CD4-positive, alpha-beta memory T cell (primary cell): ENCODE results near the gene TPSG1. TPM values are rescaled to one million over a fixed set of nuclear protein-coding genes. Genes with fewer than 3 reads are reported as not detected.

Source experiments
- CTCF ChIA-PET: fragments of 350-600 bp; sonication (Branson Sonifier 250); formaldehyde crosslinking; loops from one replicate; lab custom pipeline; 2021; ENCODE audit warnings: inconsistent platforms; ENCODE audit not compliant: partially characterized antibody; lab: Charles Lee
- POLR2A ChIA-PET: fragments of 350-600 bp; sonication (Branson Sonifier 250); formaldehyde crosslinking; loops from one replicate; lab custom pipeline; 2021; ENCODE audit not compliant: partially characterized antibody; lab: Charles Lee
- DNase-seq, 5 donors: peaks; one replicate each; pipeline versions ENCODE4 v3.0.0 to v3.0.0-alpha.2; 2020 to 2022; ENCODE audit warnings: mixed read lengths in 1 of 5
- H3K27ac ChIP-seq: one replicate; pipeline ENCODE4 v1.7.0; 2013; ENCODE audit warnings: low read depth, low read length
- H3K27me3 ChIP-seq: 2 replicates; pipeline ENCODE4 v1.7.0; 2013; ENCODE audit warnings: mild to moderate bottlenecking, low read length, moderate library complexity; ENCODE audit not compliant: insufficient read depth
- H3K36me3 ChIP-seq: 2 replicates; pipeline ENCODE4 v1.7.0; 2013; ENCODE audit warnings: mild to moderate bottlenecking, low read length, moderate library complexity; ENCODE audit not compliant: insufficient read depth
- H3K4me1 ChIP-seq: 2 replicates; pipeline ENCODE4 v1.7.0; 2013; ENCODE audit warnings: mild to moderate bottlenecking, low read length, moderate library complexity; ENCODE audit not compliant: insufficient read depth
- H3K4me3 ChIP-seq, 2 donors: one replicate each; pipeline ENCODE4 v1.7.0; 2013; ENCODE audit warnings: low read length in 2 of 2, mild to moderate bottlenecking in 1 of 2
- H3K9me3 ChIP-seq, 2 donors: one replicate each; pipeline ENCODE4 v1.7.0; 2013; ENCODE audit warnings: low read length in 2 of 2, control low read depth in 1 of 2; ENCODE audit not compliant: control insufficient read depth in 1 of 2
- H3K27ac Mint-ChIP-seq, 7 donors: one replicate each; pipeline ENCODE4 v1.8.0; 2020 to 2021; ENCODE audit warnings: mixed read lengths in 7 of 7, mild to moderate bottlenecking in 6 of 7, inconsistent platforms in 3 of 7, moderate library complexity in 3 of 7
- H3K27me3 Mint-ChIP-seq, 2 donors: one replicate each; pipeline ENCODE4 v1.8.0; 2020 to 2021; ENCODE audit warnings: mixed read lengths in 2 of 2
- H3K36me3 Mint-ChIP-seq, 2 donors: one replicate each; pipeline ENCODE4 v1.8.0; 2020 to 2021; ENCODE audit warnings: mixed read lengths in 2 of 2, inconsistent platforms in 1 of 2, mild to moderate bottlenecking in 1 of 2
- H3K4me1 Mint-ChIP-seq, 4 donors: one replicate each; pipeline ENCODE4 v1.8.0; 2020 to 2021; ENCODE audit warnings: mixed read lengths in 4 of 4, mild to moderate bottlenecking in 1 of 4
- H3K4me3 Mint-ChIP-seq, 8 donors: one replicate each; pipeline ENCODE4 v1.8.0; 2020 to 2021; ENCODE audit warnings: mixed read lengths in 8 of 8, mild to moderate bottlenecking in 7 of 8, moderate library complexity in 6 of 8, inconsistent platforms in 3 of 8
- H3K9me3 Mint-ChIP-seq, 8 donors: one replicate each; pipeline ENCODE4 v1.8.0; 2020 to 2021; ENCODE audit warnings: mixed read lengths in 8 of 8, mild to moderate bottlenecking in 5 of 8, inconsistent platforms in 3 of 8, moderate library complexity in 1 of 8
- intact Hi-C: fragments of 100-400 bp; cut with micrococcal nuclease; formaldehyde crosslinking; loops from one replicate; pipeline ENCODE4 v1.15.1; 2023
- polyA plus RNA-seq, 2 donors: library from polyadenylated mRNA; unstranded; fragments of 300-500 nt; fragmentation: Illumina TruSeq; gene quantifications; one replicate each; pipeline ENCODE4 v1.2.3, GENCODE V29; 2021
- total RNA-seq, 2 experiments: library from RNA; stranded (reverse); gene quantifications; one replicate each; pipeline ENCODE4 v1.2.3, GENCODE V29; 2021

TPSG1 gene
- total and polyA plus RNA-seq, 4 experiments from 2014 or later, result not detected

- no peak overlapping the region for H3K4me3 ChIP-seq
- Mint-ChIP-seq H3K27me3 (peaks cover under 1 to 2% of the 10 kb centered on the region in 2 donors), H3K9me3 (no peaks in the 10 kb centered on the region), H3K27ac (no peak overlapping the region), H3K36me3 (no peaks in the 10 kb centered on the region), H3K4me1 (no peaks in the 10 kb centered on the region), H3K4me3 (no peak overlapping the region)
- H3K36me3 ChIP-seq, result no peaks in the 10 kb centered on the region
- ChIA-PET POLR2A (no interaction called here), CTCF (no interaction called here)
- no peak for DNase-seq
- H3K27me3 ChIP-seq, result no peaks in the 10 kb centered on the region
- no peaks in the 10 kb centered on the region for H3K4me1 ChIP-seq
- no peak overlapping the region for H3K27ac ChIP-seq
- intact Hi-C loops, result no loop called here
- no peaks in the 10 kb centered on the region for H3K9me3 ChIP-seq
Measured at GRCh38 chr16:1175566-1176279, 49.3 kb downstream of the TPSG1 start.

GRCh38 chr16:1174477-1175357, 50.4 kb downstream of the TPSG1 start:
- Histone ChIP-seq H3K4me1 (no peaks in the 10 kb centered on the region), H3K9me3 (no peaks in the 10 kb centered on the region), H3K4me3 (no peak overlapping the region), H3K36me3 (no peaks in the 10 kb centered on the region), H3K27ac (no peak overlapping the region), H3K27me3 (no peaks in the 10 kb centered on the region)
- Mint-ChIP-seq H3K4me3 (no peak overlapping the region), H3K27ac (no peak overlapping the region), H3K27me3 (peaks cover 4% of the 10 kb centered on the region in 2 donors), H3K36me3 (no peaks in the 10 kb centered on the region), H3K4me1 (no peaks in the 10 kb centered on the region), H3K9me3 (no peaks in the 10 kb centered on the region)
- ChIA-PET POLR2A (no interaction called here), CTCF (no interaction called here)
- intact Hi-C loops, result no loop called here
- no peak for DNase-seq

DNA sequence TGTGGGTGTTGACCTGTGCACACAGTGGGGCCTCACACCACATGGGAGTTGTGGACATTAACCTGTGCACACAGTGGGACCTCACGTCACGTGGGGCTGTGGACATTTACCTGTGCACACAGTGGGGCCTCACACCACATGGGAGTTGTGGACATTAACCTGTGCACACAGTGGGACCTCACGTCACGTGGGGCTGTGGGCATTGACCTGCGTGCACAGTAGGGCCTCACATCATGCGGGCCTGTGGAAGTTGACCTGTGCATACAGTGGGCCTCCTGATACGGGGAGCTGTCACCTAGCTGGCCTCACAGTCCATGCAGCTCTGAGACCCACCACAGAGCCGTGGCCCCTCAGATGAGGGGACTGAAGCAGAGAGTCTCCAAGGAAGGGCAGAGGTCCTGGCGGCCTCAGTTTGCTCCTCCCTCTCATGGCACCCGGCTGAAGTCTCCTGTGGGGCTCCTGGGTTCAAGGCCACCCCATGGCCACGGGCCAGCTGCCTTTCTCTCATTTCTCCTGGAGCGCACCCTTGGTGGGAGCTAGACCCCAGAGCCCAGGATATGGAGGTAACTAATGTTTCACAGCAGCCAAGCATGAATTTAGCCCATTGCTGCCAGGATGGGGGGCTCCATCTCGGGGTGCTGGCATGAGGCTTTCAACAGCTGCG, 51.1 kb downstream of the TPSG1 start:
- H3K4me3 Mint-ChIP-seq, result no peak overlapping the region
- H3K4me1 ChIP-seq, result no peaks in the 10 kb centered on the region
- DNase-seq, result no peak
- H3K4me3 ChIP-seq, result no peak overlapping the region
- no peaks in the 10 kb centered on the region for H3K4me1 Mint-ChIP-seq
- no peaks in the 10 kb centered on the region for H3K36me3 ChIP-seq
- H3K27me3 ChIP-seq, result no peaks in the 10 kb centered on the region
- no peak overlapping the region for H3K27ac Mint-ChIP-seq
- H3K27ac ChIP-seq, result no peak overlapping the region
- POLR2A ChIA-PET, result no interaction called here
- peaks cover 4% of the 10 kb centered on the region in 2 donors for H3K27me3 Mint-ChIP-seq
- intact Hi-C loops, result no loop called here
- H3K9me3 Mint-ChIP-seq, result no peaks in the 10 kb centered on the region
- H3K36me3 Mint-ChIP-seq, result no peaks in the 10 kb centered on the region
- CTCF ChIA-PET, result no interaction called here
- no peaks in the 10 kb centered on the region for H3K9me3 ChIP-seq

DNA sequence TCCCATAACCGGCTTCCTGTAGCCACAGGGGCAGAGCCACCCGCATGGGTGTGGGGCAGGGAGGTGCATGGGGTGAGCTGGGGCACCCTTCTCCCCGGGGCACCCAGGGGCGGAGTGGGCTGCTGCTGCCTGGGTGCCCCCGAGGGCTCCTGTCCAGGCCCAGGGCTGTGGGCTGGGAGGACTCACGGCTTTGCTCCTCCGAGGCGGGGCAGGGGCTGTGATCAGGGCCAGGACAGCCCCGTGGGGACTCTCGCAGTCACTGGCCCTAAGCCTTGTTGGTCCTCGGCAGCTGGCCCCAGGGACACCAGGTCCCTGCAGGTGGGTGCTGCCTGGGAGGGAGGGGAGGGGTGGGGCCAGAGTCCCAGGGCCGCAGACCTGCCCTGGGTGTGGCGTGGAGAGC, 52.4 kb downstream of the TPSG1 start:
- intact Hi-C loops, result no loop called here
- H3K4me3 Mint-ChIP-seq, result no peak overlapping the region
- H3K9me3 Mint-ChIP-seq, result no peaks in the 10 kb centered on the region
- H3K36me3 ChIP-seq, result no peaks in the 10 kb centered on the region
- no peaks in the 10 kb centered on the region for H3K27me3 ChIP-seq
- no peak overlapping the region for H3K4me3 ChIP-seq
- H3K27ac ChIP-seq, result no peak overlapping the region
- POLR2A ChIA-PET, result no interaction called here
- no peaks in the 10 kb centered on the region for H3K4me1 Mint-ChIP-seq
- H3K4me1 ChIP-seq, result no peaks in the 10 kb centered on the region
- DNase-seq, result no peak
- H3K27me3 Mint-ChIP-seq, result peaks cover 4% of the 10 kb centered on the region in 2 donors
- CTCF ChIA-PET, result no interaction called here
- H3K9me3 ChIP-seq, result no peaks in the 10 kb centered on the region
- H3K27ac Mint-ChIP-seq, result no peak overlapping the region
- no peaks in the 10 kb centered on the region for H3K36me3 Mint-ChIP-seq

GRCh38 chr16:1171854-1172428, 53.1 kb downstream of the TPSG1 start:
- no peak overlapping the region for H3K27ac Mint-ChIP-seq
- Histone ChIP-seq H3K4me3 (no peak overlapping the region), H3K4me1 (no peaks in the 10 kb centered on the region), H3K36me3 (no peaks in the 10 kb centered on the region), H3K9me3 (no peaks in the 10 kb centered on the region), H3K27ac (no peak overlapping the region), H3K27me3 (no peaks in the 10 kb centered on the region)
- ChIA-PET POLR2A (no interaction called here), CTCF (no interaction called here)
- no peak for DNase-seq
- intact Hi-C loops, result no loop called here
- H3K9me3 Mint-ChIP-seq, result no peaks in the 10 kb centered on the region
- H3K27me3 Mint-ChIP-seq, result peaks cover 4% of the 10 kb centered on the region in 2 donors
- H3K4me3 Mint-ChIP-seq, result no peak overlapping the region
- no peaks in the 10 kb centered on the region for H3K4me1 Mint-ChIP-seq
- no peaks in the 10 kb centered on the region for H3K36me3 Mint-ChIP-seq

Other genes starting within 250 kb of the TPSG1 start
- 1 to 10 TPM; 3.1 to 3.4 TPM for gene SOX8, start 243.5 kb downstream of the TPSG1 start, total RNA-seq
- 1 to 10 TPM in 1 of 2 donors, under 1 TPM in 1; 0.47 to 1.6 TPM for gene SOX8, start 243.5 kb downstream of the TPSG1 start, polyA plus RNA-seq
- not detected for gene SSTR5, start 152.5 kb downstream of the TPSG1 start, total RNA-seq
- gene SSTR5, start 152.5 kb downstream of the TPSG1 start, polyA plus RNA-seq, result not detected
- gene C1QTNF8, start 129.0 kb downstream of the TPSG1 start, total RNA-seq, result not detected
- gene C1QTNF8, start 129.0 kb downstream of the TPSG1 start, polyA plus RNA-seq, result not detected
- gene CACNA1H, start 72.2 kb downstream of the TPSG1 start, total RNA-seq, result 1 to 10 TPM; 2.0 to 2.1 TPM
- under 1 TPM; 0.48 to 0.99 TPM for gene CACNA1H, start 72.2 kb downstream of the TPSG1 start, polyA plus RNA-seq
- gene TPSB2, start 4.9 kb upstream of the TPSG1 start, total RNA-seq, result not detected
- gene TPSB2, start 4.9 kb upstream of the TPSG1 start, polyA plus RNA-seq, result not detected
- gene TPSAB1, start 15.4 kb upstream of the TPSG1 start, total RNA-seq, result not detected
- not detected for gene TPSAB1, start 15.4 kb upstream of the TPSG1 start, polyA plus RNA-seq
- gene TPSD1, start 30.8 kb upstream of the TPSG1 start, total RNA-seq, result not detected
- gene TPSD1, start 30.8 kb upstream of the TPSG1 start, polyA plus RNA-seq, result not detected
- gene UBE2I, start 84.4 kb upstream of the TPSG1 start, total RNA-seq, result 100 to 1,000 TPM; 170 to 177 TPM
- 100 to 1,000 TPM; 100 to 106 TPM for gene UBE2I, start 84.4 kb upstream of the TPSG1 start, polyA plus RNA-seq
- 10 to 100 TPM; 18.3 to 19.7 TPM for gene BAIAP3, start 108.4 kb upstream of the TPSG1 start, total RNA-seq
- 1 to 10 TPM; 1.0 to 6.7 TPM for gene BAIAP3, start 108.4 kb upstream of the TPSG1 start, polyA plus RNA-seq
- 10 to 100 TPM; 38.1 to 40.3 TPM for gene TSR3, start 126.6 kb upstream of the TPSG1 start, total RNA-seq
- gene TSR3, start 126.6 kb upstream of the TPSG1 start, polyA plus RNA-seq, result 100 to 1,000 TPM in 1 of 2 donors, 10 to 100 TPM in 1; 99.0 to 116 TPM
- 10 to 100 TPM; 58.7 to 61.5 TPM for gene GNPTG, start 126.7 kb upstream of the TPSG1 start, total RNA-seq
- gene GNPTG, start 126.7 kb upstream of the TPSG1 start, polyA plus RNA-seq, result 10 to 100 TPM; 51.8 to 53.7 TPM
- gene UNKL, start 189.4 kb upstream of the TPSG1 start, total RNA-seq, result 100 to 1,000 TPM; 110 to 122 TPM
- gene UNKL, start 189.4 kb upstream of the TPSG1 start, polyA plus RNA-seq, result 1 to 10 TPM; 1.3 to 9.1 TPM
- 1 to 10 TPM; 7.8 to 9.2 TPM for gene UQCC4, start 195.5 kb upstream of the TPSG1 start, total RNA-seq
- 10 to 100 TPM; 33.2 to 44.1 TPM for gene UQCC4, start 195.5 kb upstream of the TPSG1 start, polyA plus RNA-seq
- under 1 TPM; 0.49 to 0.50 TPM for gene PERCC1, start 205.8 kb upstream of the TPSG1 start, total RNA-seq
- not detected for gene PERCC1, start 205.8 kb upstream of the TPSG1 start, polyA plus RNA-seq
- gene CCDC154, start 219.3 kb upstream of the TPSG1 start, total RNA-seq, result 10 to 100 TPM; 12.1 to 14.7 TPM
- under 1 TPM in 1 of 2 donors, not detected in 1; 0.13 TPM for gene CCDC154, start 219.3 kb upstream of the TPSG1 start, polyA plus RNA-seq
- gene CLCN7, start 249.8 kb upstream of the TPSG1 start, total RNA-seq, result 100 to 1,000 TPM; 105 to 111 TPM
- 10 to 100 TPM; 18.1 to 29.6 TPM for gene CLCN7, start 249.8 kb upstream of the TPSG1 start, polyA plus RNA-seq